ENCODE measurements around the gene PPP3CB. TPM values are rescaled to one million over a fixed set of nuclear protein-coding genes. Genes with fewer than 3 reads are reported as not detected.
A peak's percentile ranks its signal among the peaks of the same experiment; 100 is the strongest.

PPP3CB gene
- total RNA-seq, 4 donors from 2014 or later, result 60.1 to 91.6 (median 68.7) TPM

DNA sequence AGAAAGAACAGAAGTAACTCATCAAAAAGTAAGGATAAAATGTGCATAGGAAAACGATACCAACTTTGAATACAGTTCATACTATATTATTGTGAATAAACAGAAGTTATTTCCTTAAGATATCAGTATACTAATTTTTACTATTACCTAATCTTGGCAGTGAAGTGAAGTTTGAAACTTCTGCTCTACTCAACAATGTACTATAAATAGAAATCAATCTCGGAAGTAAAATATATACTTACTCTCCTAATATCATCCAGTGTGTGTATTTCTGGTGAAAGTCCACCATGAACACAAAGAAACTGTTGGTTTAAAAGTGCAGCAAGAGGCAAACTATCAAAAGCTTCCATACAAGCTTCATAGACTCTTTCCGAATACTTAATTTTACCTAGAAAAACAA lies 24.6 kb downstream of the PPP3CB start:
- no peaks in the 10 kb centered on the region for H3K27me3 ChIP-seq
- TF ChIP-seq POLR2A (IDR thresholded peaks at IDR 0.05), result no peak
- TF ChIP-seq, protein P1, sequence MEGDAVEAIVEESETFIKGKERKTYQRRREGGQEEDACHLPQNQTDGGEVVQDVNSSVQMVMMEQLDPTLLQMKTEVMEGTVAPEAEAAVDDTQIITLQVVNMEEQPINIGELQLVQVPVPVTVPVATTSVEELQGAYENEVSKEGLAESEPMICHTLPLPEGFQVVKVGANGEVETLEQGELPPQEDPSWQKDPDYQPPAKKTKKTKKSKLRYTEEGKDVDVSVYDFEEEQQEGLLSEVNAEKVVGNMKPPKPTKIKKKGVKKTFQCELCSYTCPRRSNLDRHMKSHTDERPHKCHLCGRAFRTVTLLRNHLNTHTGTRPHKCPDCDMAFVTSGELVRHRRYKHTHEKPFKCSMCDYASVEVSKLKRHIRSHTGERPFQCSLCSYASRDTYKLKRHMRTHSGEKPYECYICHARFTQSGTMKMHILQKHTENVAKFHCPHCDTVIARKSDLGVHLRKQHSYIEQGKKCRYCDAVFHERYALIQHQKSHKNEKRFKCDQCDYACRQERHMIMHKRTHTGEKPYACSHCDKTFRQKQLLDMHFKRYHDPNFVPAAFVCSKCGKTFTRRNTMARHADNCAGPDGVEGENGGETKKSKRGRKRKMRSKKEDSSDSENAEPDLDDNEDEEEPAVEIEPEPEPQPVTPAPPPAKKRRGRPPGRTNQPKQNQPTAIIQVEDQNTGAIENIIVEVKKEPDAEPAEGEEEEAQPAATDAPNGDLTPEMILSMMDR (IDR thresholded peaks at IDR 0.05 in 4 of 5, conservative IDR thresholded peaks at IDR 0.05 in 1 of 5), result no peak
- H3K36me3 ChIP-seq, result peaks cover 0 to 51% of the 10 kb centered on the region in 2 donors
- no peak overlapping the region for H3K4me3 ChIP-seq
- H3K27ac ChIP-seq, result peak overlapping the region; percentile 31 to 76 (median 67)
- in situ Hi-C loops (cut with MboI; ENCODE audit: low sequenced_read_pairs in 4 of 4) (no loop called here), intact Hi-C loops (cut with DNase I; ENCODE audit: low total_unique reads) (no loop called here)
- DNase-seq (no peak), ATAC-seq (no peak)
- H3K9me3 ChIP-seq, result no peaks in the 10 kb centered on the region
- H3K4me1 ChIP-seq, result peaks cover 55 to 59% of the 10 kb centered on the region in 2 donors

DNA sequence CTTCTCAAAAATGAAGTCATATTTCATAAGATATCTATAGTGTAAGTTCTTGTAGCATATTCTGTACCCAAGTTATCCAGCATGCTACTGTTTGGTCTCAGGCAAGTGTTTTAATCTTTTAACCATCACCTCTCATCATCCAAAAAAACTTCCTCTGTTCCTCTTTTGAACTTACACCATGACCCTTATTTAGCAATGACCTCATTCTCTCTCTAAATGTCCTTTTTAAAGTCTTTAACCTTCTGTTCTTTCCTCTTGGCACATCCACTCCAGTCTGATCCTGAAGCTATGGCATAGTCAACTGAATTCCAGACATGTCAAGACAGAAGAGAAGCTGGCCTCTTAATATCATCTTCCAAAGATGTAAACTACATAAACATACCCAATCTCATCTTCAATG lies 26.2 kb downstream of the PPP3CB start:
- in situ Hi-C loops (cut with MboI; ENCODE audit: low sequenced_read_pairs in 4 of 4), result no loop called here
- H3K4me3 ChIP-seq, result no peak overlapping the region
- intact Hi-C loops (cut with DNase I; ENCODE audit: low total_unique reads), result no loop called here

GRCh38 chr10:73467206-73467605 lies 28.6 kb downstream of the PPP3CB start:
- no peak for ATAC-seq
- intact Hi-C loops (cut with DNase I; ENCODE audit: low total_unique reads), result no loop called here

More for the DNA sequence above, 26.2 kb downstream of the PPP3CB start:
- TF ChIP-seq POLR2A (IDR thresholded peaks at IDR 0.05), result no peak
- TF ChIP-seq, protein P1 (IDR thresholded peaks at IDR 0.05 in 4 of 5, conservative IDR thresholded peaks at IDR 0.05 in 1 of 5), result no peak
- H3K9me3 ChIP-seq, result no peaks in the 10 kb centered on the region
- ATAC-seq (peak; percentile 62 to 84), DNase-seq (no peak)
- no peaks in the 10 kb centered on the region for H3K27me3 ChIP-seq
- H3K36me3 ChIP-seq, result peaks cover 0 to 41% of the 10 kb centered on the region in 2 donors
- H3K4me1 ChIP-seq, result peaks cover 67 to 68% of the 10 kb centered on the region in 2 donors
- H3K27ac ChIP-seq, result peak overlapping the region; percentile 65 to 76 (median 66)

GRCh38 chr10:73465978-73466726 lies 29.7 kb downstream of the PPP3CB start:
- Histone ChIP-seq H3K4me1 (peaks cover 57 to 63% of the 10 kb centered on the region in 2 donors), H3K9me3 (no peaks in the 10 kb centered on the region), H3K27me3 (no peaks in the 10 kb centered on the region), H3K4me3 (peak overlapping the region in 1 of 4 donors; percentile 2), H3K27ac (peak overlapping the region; percentile 60 to 76 (median 67)), H3K36me3 (peaks cover 0 to 18% of the 10 kb centered on the region in 2 donors)
- DNase-seq (no peak), ATAC-seq (peak; percentile 46 to 55)
- in situ Hi-C loops (cut with MboI; ENCODE audit: low sequenced_read_pairs in 4 of 4) (no loop called here), intact Hi-C loops (cut with DNase I; ENCODE audit: low total_unique reads) (no loop called here)
- TF ChIP-seq, protein P1 (IDR thresholded peaks at IDR 0.05 in 4 of 5, conservative IDR thresholded peaks at IDR 0.05 in 1 of 5), result no peak
- no peak for TF ChIP-seq POLR2A (IDR thresholded peaks at IDR 0.05)

More at GRCh38 chr10:73467206-73467605, 28.6 kb downstream of the PPP3CB start:
- no peak for DNase-seq
- Histone ChIP-seq H3K27me3 (no peaks in the 10 kb centered on the region), H3K27ac (peak overlapping the region; percentile 60 to 76 (median 67)), H3K9me3 (no peaks in the 10 kb centered on the region), H3K4me3 (no peak overlapping the region), H3K4me1 (peaks cover 67 to 70% of the 10 kb centered on the region in 2 donors), H3K36me3 (peaks cover 0 to 21% of the 10 kb centered on the region in 2 donors)
- no peak for TF ChIP-seq POLR2A (IDR thresholded peaks at IDR 0.05)
- TF ChIP-seq, protein P1 (IDR thresholded peaks at IDR 0.05 in 4 of 5, conservative IDR thresholded peaks at IDR 0.05 in 1 of 5), result no peak
- in situ Hi-C loops (cut with MboI; ENCODE audit: low sequenced_read_pairs in 4 of 4), result no loop called here

Measured in gastrocnemius medialis (tissue), 4 donors.